ENCODE measurements around the gene CCDC88A.
"Not testable (repeated sequence)": the region's sequence is repeated elsewhere in the genome, so short reads cannot be mapped to it uniquely, and the experiment has no call there.

The CCDC88A gene

DNA sequence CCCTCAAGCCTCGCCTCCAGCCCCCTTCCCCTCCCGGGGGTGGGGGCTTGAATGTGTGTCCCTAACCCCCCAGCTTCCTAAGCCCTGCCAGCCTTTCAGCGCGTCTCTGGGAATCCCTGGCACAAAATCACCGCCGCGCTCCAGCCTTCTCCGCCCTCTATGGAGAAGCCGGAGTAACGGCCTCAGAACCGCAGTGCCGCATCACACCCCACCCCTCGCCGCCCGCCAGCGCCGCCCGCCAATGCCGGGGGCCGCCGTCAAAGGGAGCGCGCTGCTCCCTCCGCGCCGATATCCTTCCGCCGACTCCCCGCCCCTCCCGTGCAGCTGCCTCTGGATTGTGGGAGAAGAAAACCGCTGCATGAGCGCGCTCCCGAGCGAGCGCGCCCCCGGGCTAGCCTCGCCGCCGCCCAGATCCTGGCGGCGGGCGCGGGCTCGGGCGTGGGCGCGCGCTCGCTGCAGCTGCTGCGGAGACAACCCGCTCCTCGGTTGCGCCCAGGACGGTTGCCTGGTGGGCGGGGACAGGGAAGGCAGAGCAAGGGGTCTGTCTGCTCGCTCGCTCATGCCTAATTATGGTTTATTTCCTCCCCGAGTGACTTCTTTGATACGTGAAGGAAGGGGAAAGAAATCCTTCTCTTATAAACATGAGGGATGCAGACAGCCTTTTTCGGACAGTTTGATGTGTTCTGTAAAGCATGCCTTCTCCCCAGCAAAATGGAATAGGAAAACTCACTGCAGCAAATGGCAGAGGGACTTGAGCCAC, at the start of gene CCDC88A:
TSS of gene CCDC88A (minus strand) at position 178 of the 760 bp plus-strand sequence. CDS start 777 bp downstream, outside the sequence.
- peak; percentile 74 for DNase-seq (ENCODE audit: low spot score)

- DNase-seq (ENCODE audit: low spot score), result no peak
These were observed 42.0 kb upstream of the CCDC88A start for GRCh38 chr2:55461679-55462078.

DNA sequence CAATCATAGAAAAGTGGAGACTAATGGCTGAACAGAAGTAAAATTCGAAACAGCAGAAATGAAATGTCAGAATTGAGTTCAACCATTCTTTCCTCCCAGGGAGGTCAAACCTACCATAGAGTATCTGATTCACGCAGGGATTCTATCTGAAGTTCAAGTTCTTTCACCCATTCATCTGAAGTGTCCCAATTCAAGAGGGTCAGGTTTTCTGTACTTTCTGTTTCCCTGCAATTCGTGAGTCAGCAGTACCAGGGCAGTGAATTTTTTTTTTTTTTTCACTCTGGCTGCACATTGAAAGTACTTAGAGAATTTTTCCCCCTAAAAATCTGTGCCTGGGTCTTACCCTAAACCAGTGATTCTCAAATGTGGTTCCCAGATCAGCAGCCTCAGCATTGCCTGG, 40.9 kb upstream of the CCDC88A start:
- DNase-seq (ENCODE audit: low spot score), result no peak

GRCh38 chr2:55459714-55460274, 40.1 kb upstream of the CCDC88A start:
- no peak for DNase-seq (ENCODE audit: low spot score)

- no peak for DNase-seq (ENCODE audit: low spot score)
These were observed 39.6 kb upstream of the CCDC88A start for GRCh38 chr2:55459279-55459678.

DNA sequence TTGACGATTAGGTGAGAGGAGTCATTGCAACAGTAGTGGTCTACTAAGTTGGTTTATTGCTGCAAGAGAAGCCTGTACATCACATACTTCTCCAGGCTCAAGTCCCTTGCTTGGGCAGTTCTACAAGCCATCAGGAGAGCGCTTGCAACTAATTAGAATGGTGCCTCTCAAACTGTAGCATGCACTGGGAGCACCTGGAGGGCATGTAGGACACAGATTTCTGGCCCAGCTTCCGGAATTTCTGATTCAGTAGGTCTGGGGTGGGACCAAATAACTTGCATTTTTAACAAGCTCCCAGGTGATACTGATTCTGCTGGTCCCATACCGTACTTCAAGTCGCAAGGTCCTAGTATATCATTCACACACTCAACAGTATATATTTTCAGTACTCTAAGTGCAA, 34.5 kb upstream of the CCDC88A start:
- DNase-seq (ENCODE audit: low spot score), result no peak

DNA sequence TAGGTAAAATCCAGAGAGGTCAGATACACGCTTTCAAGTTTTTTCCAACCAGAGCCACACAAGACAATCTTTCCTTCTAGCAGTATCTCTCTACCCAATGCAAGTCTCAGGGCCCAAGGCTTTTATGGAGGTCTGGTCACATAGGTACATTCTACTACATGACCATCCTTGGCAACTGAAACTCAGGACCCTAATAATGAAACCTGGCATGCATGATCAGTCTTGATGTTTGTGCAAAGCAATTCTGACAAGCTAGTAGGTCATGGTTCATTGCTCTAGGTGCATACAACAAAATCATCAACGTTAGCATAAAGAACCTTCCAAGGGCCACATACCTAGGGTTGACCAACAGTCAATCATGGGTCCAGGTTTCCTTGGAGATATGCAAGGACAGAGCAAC, 33.2 kb upstream of the CCDC88A start:
- no peak for DNase-seq (ENCODE audit: low spot score)

GRCh38 chr2:55451699-55452098, 32.0 kb upstream of the CCDC88A start:
- no peak for DNase-seq (ENCODE audit: low spot score)

GRCh38 chr2:55450014-55450413, 30.4 kb upstream of the CCDC88A start:
- DNase-seq (ENCODE audit: low spot score), result not testable (repeated sequence)

DNA sequence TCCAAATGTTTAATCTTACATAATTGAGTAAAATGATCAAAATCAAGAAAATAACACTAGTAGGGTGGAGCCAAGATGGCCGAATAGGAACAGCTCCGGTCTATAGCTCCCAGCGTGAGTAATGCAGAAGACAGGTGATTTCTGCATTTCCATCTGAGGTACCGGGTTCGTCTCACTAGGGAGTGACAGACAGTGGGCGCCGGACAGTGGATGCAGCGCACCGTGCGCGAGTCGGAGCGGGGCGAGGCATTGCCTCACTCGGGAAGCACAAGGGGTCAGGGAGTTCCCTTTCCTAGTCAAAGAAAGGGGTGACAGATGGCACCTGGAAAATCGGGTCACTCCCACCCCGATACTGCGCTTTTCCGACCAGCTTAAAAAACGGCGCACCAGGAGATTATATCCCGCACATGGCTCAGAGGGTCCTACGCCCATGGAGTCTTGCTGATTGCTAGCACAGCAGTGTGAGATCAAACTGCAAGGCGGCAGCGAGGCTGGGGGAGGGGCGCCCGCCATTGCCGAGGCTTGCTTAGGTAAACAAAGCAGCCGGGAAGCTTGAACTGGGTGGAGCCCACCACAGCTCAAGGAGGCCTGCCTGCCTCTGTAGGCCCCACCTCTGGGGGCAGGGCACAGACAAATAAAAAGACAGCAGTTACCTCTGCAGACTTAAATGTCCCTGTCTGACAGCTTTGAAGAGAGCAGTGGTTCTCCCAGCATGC, 22.5 kb upstream of the CCDC88A start:
- not testable (repeated sequence) for DNase-seq (ENCODE audit: low spot score)

DNA sequence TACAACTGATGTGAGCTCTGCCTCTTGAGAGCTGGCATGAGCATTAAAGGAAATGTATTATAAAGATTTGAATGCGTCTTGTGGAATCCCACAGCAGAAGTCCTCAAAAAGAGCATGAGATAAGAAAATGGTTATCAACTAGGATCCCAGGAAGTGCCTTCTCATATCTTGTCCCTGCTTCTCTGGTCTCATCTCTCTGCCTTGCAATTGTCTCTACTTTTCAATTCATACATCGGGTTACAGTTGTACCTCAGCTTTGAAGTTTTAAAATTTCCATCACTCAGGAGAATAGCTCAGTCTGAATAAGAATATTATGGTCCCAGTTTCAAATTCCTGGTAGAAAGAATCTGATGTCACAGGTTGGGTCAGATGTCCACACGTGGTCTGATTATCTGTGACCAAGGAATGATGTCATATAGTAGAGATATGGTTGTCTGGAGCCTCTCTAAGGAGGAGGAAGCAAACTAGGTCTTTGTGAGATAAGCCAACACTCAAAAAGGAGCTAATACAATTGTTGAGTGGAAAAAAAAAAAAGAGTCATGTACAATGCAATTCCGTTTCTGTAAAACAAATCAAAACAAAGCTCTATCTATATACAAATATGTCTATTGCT, 21.7 kb upstream of the CCDC88A start:
- no peak for DNase-seq (ENCODE audit: low spot score)

GRCh38 chr2:55439101-55439397, 19.4 kb upstream of the CCDC88A start:
- no peak for DNase-seq (ENCODE audit: low spot score)

DNA sequence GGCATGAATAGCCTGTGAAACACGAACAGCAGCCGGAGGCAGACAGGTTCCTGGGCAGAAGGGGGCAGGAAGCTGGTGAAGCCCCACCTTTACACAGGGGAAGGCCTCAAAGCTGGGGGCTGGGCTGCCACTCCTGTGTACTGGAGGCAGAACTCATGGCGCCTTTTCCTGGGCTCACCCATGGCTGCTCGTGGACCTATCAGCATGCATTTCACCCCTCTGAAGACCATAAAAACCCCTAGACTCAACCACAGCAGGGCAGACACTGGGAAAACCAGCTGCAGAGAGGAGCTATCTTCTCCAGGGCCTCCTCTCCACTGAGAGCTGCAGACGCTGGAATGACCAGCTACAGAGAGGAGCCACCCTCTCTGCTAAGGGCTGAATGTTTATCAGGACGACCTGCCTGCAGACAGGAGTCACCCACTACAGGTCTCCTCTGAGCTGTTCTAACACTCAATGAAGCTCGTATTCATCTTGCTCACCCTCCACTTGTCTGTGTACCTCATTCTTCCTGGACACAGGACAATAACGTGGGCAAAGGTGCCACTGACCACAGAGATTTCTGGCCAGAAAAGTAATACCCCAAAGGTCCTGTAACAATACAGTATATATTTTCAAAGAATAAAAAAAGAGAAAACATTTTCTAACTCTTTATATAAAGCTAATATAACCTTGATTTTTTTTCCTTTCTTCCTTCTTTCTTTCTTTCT, 18.9 kb upstream of the CCDC88A start:
- no peak for DNase-seq (ENCODE audit: low spot score)

GRCh38 chr2:55437515-55438390, 18.1 kb upstream of the CCDC88A start:
- DNase-seq (ENCODE audit: low spot score), result no peak

DNA sequence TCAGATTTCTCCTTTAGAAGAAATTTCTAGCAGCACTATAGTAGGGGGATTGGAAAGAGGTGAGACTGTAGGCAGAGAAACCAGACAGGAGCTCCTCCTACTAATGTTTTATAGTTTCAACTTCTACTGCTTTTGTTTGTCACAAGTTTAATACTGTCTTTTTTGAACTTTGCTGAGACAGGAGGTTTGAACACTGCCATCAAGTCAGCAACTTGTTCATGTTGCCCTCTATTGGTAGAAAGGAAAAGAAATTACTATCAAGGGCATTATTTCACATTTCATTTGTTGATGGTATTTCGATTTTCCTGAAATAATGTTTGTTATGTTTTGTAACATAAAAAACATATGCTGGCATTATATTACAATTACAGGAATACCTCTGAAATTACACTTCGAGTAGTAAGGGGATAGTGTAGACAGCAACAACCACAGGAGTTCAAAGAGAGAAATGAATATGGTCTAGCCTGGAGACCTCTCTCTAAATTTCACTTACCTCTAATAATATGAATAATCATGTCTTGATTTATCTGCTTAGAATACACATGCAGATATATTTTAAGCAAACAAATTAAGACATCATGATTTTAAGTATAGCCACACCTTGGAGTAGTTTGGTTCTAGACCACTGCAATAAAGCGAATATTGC, 12.4 kb upstream of the CCDC88A start:
- DNase-seq (ENCODE audit: low spot score), result no peak

DNA sequence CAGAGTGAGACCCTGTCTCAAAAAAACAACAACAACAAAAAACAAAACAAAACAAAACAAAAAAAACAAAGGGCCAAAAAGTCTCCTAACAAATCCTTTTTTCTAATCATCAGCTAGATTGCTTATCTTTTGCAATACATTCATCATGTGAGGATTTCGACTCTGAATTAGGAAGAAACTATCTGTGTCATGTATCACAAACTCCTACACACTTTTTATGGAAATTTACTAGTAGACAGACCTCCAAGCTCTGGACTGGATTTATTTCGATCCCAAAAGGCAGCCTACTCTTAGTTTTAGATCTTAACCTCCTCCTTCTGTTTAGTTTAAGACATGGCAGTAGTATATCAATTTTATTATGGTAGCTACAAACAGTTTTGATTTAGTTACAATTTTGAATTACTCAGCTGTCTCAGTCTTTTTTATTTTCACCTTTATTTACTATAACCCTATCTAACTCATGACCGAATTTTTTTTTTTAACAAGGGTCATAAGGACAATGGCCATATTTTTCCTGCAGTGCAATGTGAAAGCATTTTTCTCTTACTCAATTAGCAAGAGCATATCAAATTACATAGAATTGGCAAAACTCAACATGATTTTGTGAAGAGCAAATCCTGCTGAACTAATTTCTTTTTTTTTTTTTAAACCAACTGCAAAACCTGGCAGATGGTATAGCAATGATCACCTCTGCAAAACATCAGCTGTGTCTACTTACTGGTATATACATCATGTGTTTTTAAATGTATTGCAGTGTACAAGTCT, 10.7 kb upstream of the CCDC88A start:
- no peak for DNase-seq (ENCODE audit: low spot score)

DNA sequence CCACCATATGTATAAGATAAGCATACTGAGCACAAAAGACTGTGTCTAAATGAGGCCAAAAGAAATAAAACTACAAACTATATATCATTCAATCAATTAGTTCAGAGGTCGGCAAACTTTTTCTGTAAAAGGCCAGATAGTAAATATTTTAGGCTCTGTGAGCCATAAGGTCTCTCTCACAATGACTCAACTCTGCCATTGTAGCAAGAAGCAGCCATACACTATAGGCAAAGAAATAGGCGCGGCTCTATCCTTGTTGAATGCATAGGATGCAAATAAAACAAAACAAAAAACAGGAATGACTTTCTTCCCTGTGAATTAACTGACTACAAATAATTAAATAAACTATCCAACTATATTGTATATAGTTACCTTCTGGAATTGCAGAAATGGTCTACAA, 8.6 kb upstream of the CCDC88A start:
- DNase-seq (ENCODE audit: low spot score), result no peak

DNA sequence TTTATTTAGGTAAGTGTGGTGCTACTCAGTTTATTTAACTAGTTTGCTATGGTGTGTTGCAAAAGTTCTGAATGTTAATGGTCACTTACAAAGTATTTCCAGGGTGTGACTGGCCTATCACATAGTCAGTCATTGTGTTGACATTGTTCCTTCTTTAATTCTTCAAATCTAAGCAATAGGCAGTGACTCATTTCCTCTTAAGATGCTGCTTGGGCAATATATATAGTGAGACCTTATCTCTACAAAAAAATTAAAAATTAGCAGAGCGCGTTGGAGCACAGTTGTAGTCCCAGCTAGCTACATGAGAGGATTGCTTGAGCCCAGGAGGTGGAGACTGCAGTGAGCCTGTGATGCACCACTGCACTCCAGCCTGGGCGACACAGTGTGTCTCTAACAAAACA, 5.8 kb upstream of the CCDC88A start:
- no peak for DNase-seq (ENCODE audit: low spot score)

GRCh38 chr2:55422876-55423665, 3.4 kb upstream of the CCDC88A start:
- no peak for DNase-seq (ENCODE audit: low spot score)

Measured in HuH-7.5 (cell line).